Activated CD4-positive, alpha-beta T cell treated with anti-CD3 and anti-CD28 coated beads, Interleukin-2, amount 10 ng/mL, durations not matched to agents 24 days and 14 days (primary cell): Measurements from ENCODE around the gene GPR142. TPM values are rescaled to one million over a fixed set of nuclear protein-coding genes. Genes with fewer than 3 reads are reported as not detected.
"Not testable (repeated sequence)": the region's sequence is repeated elsewhere in the genome, so short reads cannot be mapped to it uniquely, and the experiment has no call there.

Experiments
- DNase-seq: peaks from one replicate; pipeline ENCODE4 v3.0.0; 2022
- H3K27ac Mint-ChIP-seq: one replicate; pipeline ENCODE4 v1.8.0; 2022; ENCODE audit warnings: mild to moderate bottlenecking, mixed read lengths
- H3K27me3 Mint-ChIP-seq: one replicate; pipeline ENCODE4 v1.8.0; 2022; ENCODE audit warnings: mixed read lengths
- H3K36me3 Mint-ChIP-seq: one replicate; pipeline ENCODE4 v1.8.0; 2022; ENCODE audit warnings: low read depth, mild to moderate bottlenecking, mixed read lengths
- H3K4me1 Mint-ChIP-seq: one replicate; pipeline ENCODE4 v1.8.0; 2021; ENCODE audit warnings: mixed read lengths
- H3K4me3 Mint-ChIP-seq: one replicate; pipeline ENCODE4 v1.8.0; 2022; ENCODE audit warnings: mild to moderate bottlenecking, moderate library complexity, mixed read lengths
- H3K9me3 Mint-ChIP-seq: one replicate; pipeline ENCODE4 v1.8.0; 2021; ENCODE audit warnings: mixed read lengths
- intact Hi-C: fragments of 100-400 bp; cut with micrococcal nuclease; formaldehyde crosslinking; loops from one replicate; pipeline ENCODE4 v1.15.1; 2023
- total RNA-seq: library from RNA; stranded (reverse); gene quantifications from 2 replicates; pipeline ENCODE4 v1.2.3, GENCODE V29; 2022

The GPR142 gene
- total RNA-seq, 1 donor from 2014 or later, result not detected

DNA sequence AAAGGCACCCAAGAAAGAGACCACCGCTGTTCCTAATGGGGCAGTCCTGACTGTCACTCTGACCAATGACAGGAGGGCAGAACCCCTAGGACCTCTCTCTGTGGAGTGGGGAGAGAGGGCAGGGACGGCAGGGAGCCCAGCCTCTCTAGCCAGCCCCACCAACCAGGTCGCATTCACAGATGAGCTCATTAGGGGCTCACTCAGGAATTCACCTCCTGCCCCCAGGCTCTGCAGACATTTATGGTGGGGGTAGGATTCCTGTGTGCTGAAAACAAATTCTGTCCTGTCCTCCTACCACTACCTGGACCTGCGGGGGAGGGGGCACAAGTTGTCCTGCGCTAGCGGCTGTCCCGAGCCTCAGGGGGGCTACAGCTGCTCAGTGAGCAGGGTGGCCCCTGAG, 36.9 kb downstream of the GPR142 start:
- Mint-ChIP-seq H3K27ac (no peak overlapping the region), H3K27me3 (peaks cover 12% of the 10 kb centered on the region), H3K36me3 (no peaks in the 10 kb centered on the region), H3K4me3 (no peak overlapping the region), H3K9me3 (no peaks in the 10 kb centered on the region), H3K4me1 (peaks cover 5% of the 10 kb centered on the region)
- DNase-seq, result no peak
- intact Hi-C loops, result no loop called here

- Mint-ChIP-seq H3K9me3 (no peaks in the 10 kb centered on the region), H3K4me3 (no peak overlapping the region), H3K36me3 (no peaks in the 10 kb centered on the region), H3K4me1 (peaks cover 5% of the 10 kb centered on the region), H3K27ac (no peak overlapping the region), H3K27me3 (peaks cover 8% of the 10 kb centered on the region)
- DNase-seq, result no peak
- intact Hi-C loops, result no loop called here
Observed at GRCh38 chr17:74404789-74405188, 37.5 kb downstream of the GPR142 start.

DNA sequence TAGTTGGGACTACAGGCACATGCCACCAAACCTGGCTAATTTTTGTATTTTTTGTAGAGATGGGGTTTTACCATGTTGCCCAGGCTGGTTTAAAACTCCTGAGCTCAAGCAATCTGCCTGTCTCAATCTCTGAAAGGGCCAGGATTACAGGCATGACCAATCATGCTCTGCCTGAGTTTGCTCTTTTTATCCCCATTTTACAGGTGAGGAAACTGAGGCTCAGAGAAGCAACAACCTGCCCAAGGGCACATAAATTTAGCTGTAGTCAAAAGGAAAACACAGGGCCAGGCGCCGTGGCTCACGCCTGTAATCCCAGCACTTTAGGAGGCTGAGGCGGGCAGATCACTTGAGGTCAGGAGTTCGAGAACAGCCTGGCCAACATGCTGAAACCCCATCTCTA, 38.0 kb downstream of the GPR142 start:
- H3K4me1 Mint-ChIP-seq, intact Hi-C loops, H3K4me3 Mint-ChIP-seq, DNase-seq, H3K36me3 Mint-ChIP-seq, H3K9me3 Mint-ChIP-seq, H3K27ac Mint-ChIP-seq, H3K27me3 Mint-ChIP-seq: not testable (repeated sequence)

DNA sequence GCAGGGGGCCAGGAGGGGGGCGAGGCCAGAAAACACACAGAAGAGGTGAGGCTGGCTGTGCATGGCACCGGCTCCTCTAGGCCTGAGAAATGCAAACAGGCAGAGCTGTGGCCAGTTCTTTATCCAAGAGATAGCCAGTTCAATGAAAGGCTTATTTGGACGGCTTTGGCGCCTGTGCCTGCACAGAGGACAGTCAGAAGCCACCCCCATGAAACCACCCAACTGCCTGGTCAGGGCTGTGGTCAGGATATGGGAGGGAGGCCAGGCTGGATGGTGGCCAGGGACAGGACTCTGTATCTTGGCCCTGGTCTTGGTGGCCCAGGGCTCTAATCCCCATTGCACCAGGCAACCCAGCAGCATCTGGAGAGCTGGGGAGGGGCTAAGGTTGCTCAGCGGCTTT, 40.1 kb downstream of the GPR142 start:
- Mint-ChIP-seq H3K9me3 (no peaks in the 10 kb centered on the region), H3K27ac (no peak overlapping the region), H3K27me3 (peaks cover 5% of the 10 kb centered on the region), H3K4me3 (no peak overlapping the region), H3K36me3 (no peaks in the 10 kb centered on the region), H3K4me1 (peaks cover 5% of the 10 kb centered on the region)
- DNase-seq, result no peak
- intact Hi-C loops, result no loop called here

DNA sequence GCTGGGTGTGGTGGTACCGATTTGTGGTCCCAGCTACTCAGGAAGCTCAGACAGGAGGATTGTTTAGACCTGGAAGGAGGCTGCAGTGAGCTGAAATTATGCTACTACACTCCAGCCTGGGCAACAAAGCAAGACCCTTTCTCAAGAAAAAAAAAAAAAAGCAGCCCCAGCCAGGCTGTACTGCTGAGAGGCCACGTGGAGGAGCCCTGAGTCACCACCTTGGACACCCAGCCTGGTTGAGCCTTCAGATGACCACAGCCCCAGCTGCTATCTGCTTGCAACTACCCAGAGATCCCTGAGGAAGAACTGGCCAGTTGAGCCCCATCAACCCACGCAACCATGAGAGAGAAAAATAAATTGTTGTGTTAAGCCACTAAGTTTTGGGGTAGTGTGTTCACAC, 41.0 kb downstream of the GPR142 start:
- peaks cover 5% of the 10 kb centered on the region for H3K4me1 Mint-ChIP-seq
- no peaks in the 10 kb centered on the region for H3K9me3 Mint-ChIP-seq
- no peak for DNase-seq
- intact Hi-C loops, result no loop called here
- no peak overlapping the region for H3K27ac Mint-ChIP-seq
- H3K27me3 Mint-ChIP-seq, result peaks cover 7% of the 10 kb centered on the region
- H3K36me3 Mint-ChIP-seq, result no peaks in the 10 kb centered on the region
- H3K4me3 Mint-ChIP-seq, result no peak overlapping the region

- DNase-seq, result no peak
- Mint-ChIP-seq H3K27me3 (peaks cover 7% of the 10 kb centered on the region), H3K27ac (no peak overlapping the region), H3K9me3 (no peaks in the 10 kb centered on the region), H3K4me1 (peaks cover 5% of the 10 kb centered on the region), H3K36me3 (no peaks in the 10 kb centered on the region), H3K4me3 (no peak overlapping the region)
- intact Hi-C loops, result no loop called here
Observed at GRCh38 chr17:74408815-74409214, 41.5 kb downstream of the GPR142 start.

- Mint-ChIP-seq H3K4me1 (peaks cover 5% of the 10 kb centered on the region), H3K27me3 (peaks cover 4% of the 10 kb centered on the region), H3K4me3 (no peak overlapping the region), H3K9me3 (no peaks in the 10 kb centered on the region), H3K36me3 (no peaks in the 10 kb centered on the region), H3K27ac (no peak overlapping the region)
- no peak for DNase-seq
- intact Hi-C loops, result no loop called here
Observed at GRCh38 chr17:74410001-74410443, 42.7 kb downstream of the GPR142 start.

- Mint-ChIP-seq H3K27ac (no peak overlapping the region), H3K36me3 (no peaks in the 10 kb centered on the region), H3K27me3 (peaks cover 6% of the 10 kb centered on the region), H3K4me1 (peaks cover 3% of the 10 kb centered on the region), H3K4me3 (no peak overlapping the region), H3K9me3 (no peaks in the 10 kb centered on the region)
- DNase-seq, result no peak
- intact Hi-C loops, result no loop called here
Observed at GRCh38 chr17:74412581-74412980, 45.3 kb downstream of the GPR142 start.

- H3K9me3 Mint-ChIP-seq, result no peaks in the 10 kb centered on the region
- DNase-seq, result no peak
- no peaks in the 10 kb centered on the region for H3K36me3 Mint-ChIP-seq
- H3K27ac Mint-ChIP-seq, result no peak overlapping the region
- intact Hi-C loops, result no loop called here
- H3K27me3 Mint-ChIP-seq, result peaks cover 10% of the 10 kb centered on the region
- no peak overlapping the region for H3K4me3 Mint-ChIP-seq
- H3K4me1 Mint-ChIP-seq, result peaks cover 3% of the 10 kb centered on the region
Observed at GRCh38 chr17:74413491-74413890, 46.2 kb downstream of the GPR142 start.

- Mint-ChIP-seq H3K36me3 (no peaks in the 10 kb centered on the region), H3K4me3 (no peak overlapping the region), H3K27me3 (peaks cover 10% of the 10 kb centered on the region), H3K27ac (no peak overlapping the region), H3K4me1 (peaks cover 3% of the 10 kb centered on the region), H3K9me3 (no peaks in the 10 kb centered on the region)
- intact Hi-C loops, result no loop called here
- DNase-seq, result no peak
Observed at GRCh38 chr17:74414510-74414909, 47.2 kb downstream of the GPR142 start.

DNA sequence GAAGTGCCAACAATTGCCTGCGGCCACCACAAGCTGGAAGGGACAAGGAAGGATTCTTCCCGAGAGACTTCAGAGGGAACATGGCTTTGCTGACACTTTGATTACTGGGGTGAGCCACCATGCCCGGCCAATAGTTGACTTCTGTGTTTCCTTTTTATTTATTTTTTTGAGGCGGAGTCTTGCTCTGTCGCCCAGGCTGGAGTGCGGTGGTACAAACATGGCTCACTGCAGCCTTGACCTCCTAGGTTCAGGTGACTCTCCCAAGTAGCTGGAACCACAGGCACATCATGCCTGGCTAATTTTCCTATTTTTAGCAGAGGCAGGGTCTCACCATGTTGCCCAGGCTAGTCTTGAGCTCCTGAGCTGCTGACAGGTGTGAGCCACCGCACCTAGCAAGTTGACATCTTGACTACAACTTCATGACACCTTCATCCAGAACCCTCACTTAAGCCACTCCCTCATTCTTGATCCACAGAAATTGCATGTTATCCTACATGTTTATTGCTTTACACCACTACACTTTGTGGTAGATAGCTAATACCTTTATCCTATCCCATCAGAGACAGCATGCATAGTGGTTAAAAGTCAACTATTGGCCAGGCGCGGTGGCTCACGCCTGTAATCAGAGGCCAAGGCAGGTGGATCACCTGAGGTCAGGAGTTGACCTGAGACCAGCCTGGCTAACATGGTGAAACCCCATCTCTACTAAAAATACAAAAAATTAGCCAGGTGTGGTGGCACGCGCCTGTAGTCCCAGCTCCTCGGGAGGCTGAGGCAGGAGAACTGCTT, 48.5 kb downstream of the GPR142 start:
- H3K36me3 Mint-ChIP-seq, result no peaks in the 10 kb centered on the region
- H3K27ac Mint-ChIP-seq, result no peak overlapping the region

GRCh38 chr17:74417178-74418045, 50.1 kb downstream of the GPR142 start:
- Mint-ChIP-seq H3K4me1 (peaks cover 3% of the 10 kb centered on the region), H3K27me3 (peaks cover 10% of the 10 kb centered on the region), H3K36me3 (no peaks in the 10 kb centered on the region), H3K9me3 (no peaks in the 10 kb centered on the region), H3K4me3 (no peak overlapping the region), H3K27ac (no peak overlapping the region)
- intact Hi-C loops, result no loop called here
- no peak for DNase-seq

More for the DNA sequence above, 48.5 kb downstream of the GPR142 start:
- intact Hi-C loops, result no loop called here
- Mint-ChIP-seq H3K4me1 (peaks cover 3% of the 10 kb centered on the region), H3K27me3 (peaks cover 12% of the 10 kb centered on the region), H3K4me3 (no peak overlapping the region), H3K9me3 (no peaks in the 10 kb centered on the region)
- DNase-seq, result no peak

GRCh38 chr17:74419928-74420411, 52.7 kb downstream of the GPR142 start:
- Mint-ChIP-seq H3K27me3 (peaks cover 13% of the 10 kb centered on the region), H3K4me3 (no peak overlapping the region), H3K4me1 (peaks cover 3% of the 10 kb centered on the region), H3K36me3 (no peaks in the 10 kb centered on the region), H3K27ac (no peak overlapping the region), H3K9me3 (no peaks in the 10 kb centered on the region)
- intact Hi-C loops, result no loop called here
- no peak for DNase-seq
